ENCODE measurements around the gene NDUFA1. TPM values are rescaled to one million over a fixed set of nuclear protein-coding genes. Genes with fewer than 3 reads are reported as not detected.

NDUFA1 gene
- total and polyA plus RNA-seq, 9 of the 15 experiments (the other 6 are each of a cell fraction or from before 2014, with no cell fraction given) = 162 to 1,285 (median 383) TPM

- TF ChIP-seq, protein P1, sequence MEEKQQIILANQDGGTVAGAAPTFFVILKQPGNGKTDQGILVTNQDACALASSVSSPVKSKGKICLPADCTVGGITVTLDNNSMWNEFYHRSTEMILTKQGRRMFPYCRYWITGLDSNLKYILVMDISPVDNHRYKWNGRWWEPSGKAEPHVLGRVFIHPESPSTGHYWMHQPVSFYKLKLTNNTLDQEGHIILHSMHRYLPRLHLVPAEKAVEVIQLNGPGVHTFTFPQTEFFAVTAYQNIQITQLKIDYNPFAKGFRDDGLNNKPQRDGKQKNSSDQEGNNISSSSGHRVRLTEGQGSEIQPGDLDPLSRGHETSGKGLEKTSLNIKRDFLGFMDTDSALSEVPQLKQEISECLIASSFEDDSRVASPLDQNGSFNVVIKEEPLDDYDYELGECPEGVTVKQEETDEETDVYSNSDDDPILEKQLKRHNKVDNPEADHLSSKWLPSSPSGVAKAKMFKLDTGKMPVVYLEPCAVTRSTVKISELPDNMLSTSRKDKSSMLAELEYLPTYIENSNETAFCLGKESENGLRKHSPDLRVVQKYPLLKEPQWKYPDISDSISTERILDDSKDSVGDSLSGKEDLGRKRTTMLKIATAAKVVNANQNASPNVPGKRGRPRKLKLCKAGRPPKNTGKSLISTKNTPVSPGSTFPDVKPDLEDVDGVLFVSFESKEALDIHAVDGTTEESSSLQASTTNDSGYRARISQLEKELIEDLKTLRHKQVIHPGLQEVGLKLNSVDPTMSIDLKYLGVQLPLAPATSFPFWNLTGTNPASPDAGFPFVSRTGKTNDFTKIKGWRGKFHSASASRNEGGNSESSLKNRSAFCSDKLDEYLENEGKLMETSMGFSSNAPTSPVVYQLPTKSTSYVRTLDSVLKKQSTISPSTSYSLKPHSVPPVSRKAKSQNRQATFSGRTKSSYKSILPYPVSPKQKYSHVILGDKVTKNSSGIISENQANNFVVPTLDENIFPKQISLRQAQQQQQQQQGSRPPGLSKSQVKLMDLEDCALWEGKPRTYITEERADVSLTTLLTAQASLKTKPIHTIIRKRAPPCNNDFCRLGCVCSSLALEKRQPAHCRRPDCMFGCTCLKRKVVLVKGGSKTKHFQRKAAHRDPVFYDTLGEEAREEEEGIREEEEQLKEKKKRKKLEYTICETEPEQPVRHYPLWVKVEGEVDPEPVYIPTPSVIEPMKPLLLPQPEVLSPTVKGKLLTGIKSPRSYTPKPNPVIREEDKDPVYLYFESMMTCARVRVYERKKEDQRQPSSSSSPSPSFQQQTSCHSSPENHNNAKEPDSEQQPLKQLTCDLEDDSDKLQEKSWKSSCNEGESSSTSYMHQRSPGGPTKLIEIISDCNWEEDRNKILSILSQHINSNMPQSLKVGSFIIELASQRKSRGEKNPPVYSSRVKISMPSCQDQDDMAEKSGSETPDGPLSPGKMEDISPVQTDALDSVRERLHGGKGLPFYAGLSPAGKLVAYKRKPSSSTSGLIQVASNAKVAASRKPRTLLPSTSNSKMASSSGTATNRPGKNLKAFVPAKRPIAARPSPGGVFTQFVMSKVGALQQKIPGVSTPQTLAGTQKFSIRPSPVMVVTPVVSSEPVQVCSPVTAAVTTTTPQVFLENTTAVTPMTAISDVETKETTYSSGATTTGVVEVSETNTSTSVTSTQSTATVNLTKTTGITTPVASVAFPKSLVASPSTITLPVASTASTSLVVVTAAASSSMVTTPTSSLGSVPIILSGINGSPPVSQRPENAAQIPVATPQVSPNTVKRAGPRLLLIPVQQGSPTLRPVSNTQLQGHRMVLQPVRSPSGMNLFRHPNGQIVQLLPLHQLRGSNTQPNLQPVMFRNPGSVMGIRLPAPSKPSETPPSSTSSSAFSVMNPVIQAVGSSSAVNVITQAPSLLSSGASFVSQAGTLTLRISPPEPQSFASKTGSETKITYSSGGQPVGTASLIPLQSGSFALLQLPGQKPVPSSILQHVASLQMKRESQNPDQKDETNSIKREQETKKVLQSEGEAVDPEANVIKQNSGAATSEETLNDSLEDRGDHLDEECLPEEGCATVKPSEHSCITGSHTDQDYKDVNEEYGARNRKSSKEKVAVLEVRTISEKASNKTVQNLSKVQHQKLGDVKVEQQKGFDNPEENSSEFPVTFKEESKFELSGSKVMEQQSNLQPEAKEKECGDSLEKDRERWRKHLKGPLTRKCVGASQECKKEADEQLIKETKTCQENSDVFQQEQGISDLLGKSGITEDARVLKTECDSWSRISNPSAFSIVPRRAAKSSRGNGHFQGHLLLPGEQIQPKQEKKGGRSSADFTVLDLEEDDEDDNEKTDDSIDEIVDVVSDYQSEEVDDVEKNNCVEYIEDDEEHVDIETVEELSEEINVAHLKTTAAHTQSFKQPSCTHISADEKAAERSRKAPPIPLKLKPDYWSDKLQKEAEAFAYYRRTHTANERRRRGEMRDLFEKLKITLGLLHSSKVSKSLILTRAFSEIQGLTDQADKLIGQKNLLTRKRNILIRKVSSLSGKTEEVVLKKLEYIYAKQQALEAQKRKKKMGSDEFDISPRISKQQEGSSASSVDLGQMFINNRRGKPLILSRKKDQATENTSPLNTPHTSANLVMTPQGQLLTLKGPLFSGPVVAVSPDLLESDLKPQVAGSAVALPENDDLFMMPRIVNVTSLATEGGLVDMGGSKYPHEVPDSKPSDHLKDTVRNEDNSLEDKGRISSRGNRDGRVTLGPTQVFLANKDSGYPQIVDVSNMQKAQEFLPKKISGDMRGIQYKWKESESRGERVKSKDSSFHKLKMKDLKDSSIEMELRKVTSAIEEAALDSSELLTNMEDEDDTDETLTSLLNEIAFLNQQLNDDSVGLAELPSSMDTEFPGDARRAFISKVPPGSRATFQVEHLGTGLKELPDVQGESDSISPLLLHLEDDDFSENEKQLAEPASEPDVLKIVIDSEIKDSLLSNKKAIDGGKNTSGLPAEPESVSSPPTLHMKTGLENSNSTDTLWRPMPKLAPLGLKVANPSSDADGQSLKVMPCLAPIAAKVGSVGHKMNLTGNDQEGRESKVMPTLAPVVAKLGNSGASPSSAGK (IDR thresholded peaks at IDR 0.05) = no peak
- peak; percentile 48 for TF ChIP-seq RBM25 (IDR thresholded peaks at IDR 0.05; ENCODE audit: low read depth, low read length, severe bottlenecking)
- no peak for TF ChIP-seq PHB (CRISPR knock-in tag; IDR thresholded peaks at IDR 0.05)
- peak; percentile 81 for TF ChIP-seq NFYB (IDR thresholded peaks at IDR 0.05; ENCODE audit: extremely low read depth, insufficient read length)
- TF ChIP-seq, protein P2, sequence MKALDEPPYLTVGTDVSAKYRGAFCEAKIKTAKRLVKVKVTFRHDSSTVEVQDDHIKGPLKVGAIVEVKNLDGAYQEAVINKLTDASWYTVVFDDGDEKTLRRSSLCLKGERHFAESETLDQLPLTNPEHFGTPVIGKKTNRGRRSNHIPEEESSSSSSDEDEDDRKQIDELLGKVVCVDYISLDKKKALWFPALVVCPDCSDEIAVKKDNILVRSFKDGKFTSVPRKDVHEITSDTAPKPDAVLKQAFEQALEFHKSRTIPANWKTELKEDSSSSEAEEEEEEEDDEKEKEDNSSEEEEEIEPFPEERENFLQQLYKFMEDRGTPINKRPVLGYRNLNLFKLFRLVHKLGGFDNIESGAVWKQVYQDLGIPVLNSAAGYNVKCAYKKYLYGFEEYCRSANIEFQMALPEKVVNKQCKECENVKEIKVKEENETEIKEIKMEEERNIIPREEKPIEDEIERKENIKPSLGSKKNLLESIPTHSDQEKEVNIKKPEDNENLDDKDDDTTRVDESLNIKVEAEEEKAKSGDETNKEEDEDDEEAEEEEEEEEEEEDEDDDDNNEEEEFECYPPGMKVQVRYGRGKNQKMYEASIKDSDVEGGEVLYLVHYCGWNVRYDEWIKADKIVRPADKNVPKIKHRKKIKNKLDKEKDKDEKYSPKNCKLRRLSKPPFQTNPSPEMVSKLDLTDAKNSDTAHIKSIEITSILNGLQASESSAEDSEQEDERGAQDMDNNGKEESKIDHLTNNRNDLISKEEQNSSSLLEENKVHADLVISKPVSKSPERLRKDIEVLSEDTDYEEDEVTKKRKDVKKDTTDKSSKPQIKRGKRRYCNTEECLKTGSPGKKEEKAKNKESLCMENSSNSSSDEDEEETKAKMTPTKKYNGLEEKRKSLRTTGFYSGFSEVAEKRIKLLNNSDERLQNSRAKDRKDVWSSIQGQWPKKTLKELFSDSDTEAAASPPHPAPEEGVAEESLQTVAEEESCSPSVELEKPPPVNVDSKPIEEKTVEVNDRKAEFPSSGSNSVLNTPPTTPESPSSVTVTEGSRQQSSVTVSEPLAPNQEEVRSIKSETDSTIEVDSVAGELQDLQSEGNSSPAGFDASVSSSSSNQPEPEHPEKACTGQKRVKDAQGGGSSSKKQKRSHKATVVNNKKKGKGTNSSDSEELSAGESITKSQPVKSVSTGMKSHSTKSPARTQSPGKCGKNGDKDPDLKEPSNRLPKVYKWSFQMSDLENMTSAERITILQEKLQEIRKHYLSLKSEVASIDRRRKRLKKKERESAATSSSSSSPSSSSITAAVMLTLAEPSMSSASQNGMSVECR (CRISPR knock-in tag; IDR thresholded peaks at IDR 0.05) = no peak
- no peak for TF ChIP-seq ZNF699 (CRISPR knock-in tag; IDR thresholded peaks at IDR 0.05; ENCODE audit: insufficient replicate concordance)
- no peak for TF ChIP-seq SIN3B (IDR thresholded peaks at IDR 0.05; ENCODE audit: low read depth)
- no peak for TF ChIP-seq ZNF217 (CRISPR knock-in tag; IDR thresholded peaks at IDR 0.05)
- TF ChIP-seq ZNF57 (CRISPR knock-in tag; IDR thresholded peaks at IDR 0.05) = no peak
Measured at GRCh38 chrX:119885554-119886428, 14.2 kb downstream of the NDUFA1 start (continued).

Measured in K562 (cell line).